Sciatic nerve (tissue), 2 donors: ENCODE data around the gene MT2A. TPM values are rescaled to one million over a fixed set of nuclear protein-coding genes. Genes with fewer than 3 reads are reported as not detected.
A peak's percentile ranks its signal among the peaks of the same experiment; 100 is the strongest.

Source experiments
- ATAC-seq: fragments of 200-7000 bp; cut with Tn5 transposase; one replicate; pipeline ENCODE4 v1.9.1; 2020; ENCODE audit warnings: mild to moderate bottlenecking, moderate library complexity
- DNase-seq: peaks from one replicate; pipeline ENCODE4 v3.0.0-alpha.2; 2020; ENCODE audit warnings: low spot score
- intact Hi-C: fragments of 100-400 bp; cut with DNase I; formaldehyde crosslinking; loops from one replicate; pipeline ENCODE4 v1.14.2; 2022
- total RNA-seq: library from RNA; stranded (reverse); fragmentation: NEBNext Ultra II Directional; extraction: Animal tissue kit (Norgen Biotek cat#: 25700); gene quantifications from one replicate; pipeline ENCODE4 v1.2.1, GENCODE V29; 2021
- donor health status: DM: no; HTN: no; CAD: no.
- donor health status: DM: no; HTN: no; CAD: no.

The MT2A gene
- total RNA-seq, 1 donor from 2014 or later: 163 TPM

DNA sequence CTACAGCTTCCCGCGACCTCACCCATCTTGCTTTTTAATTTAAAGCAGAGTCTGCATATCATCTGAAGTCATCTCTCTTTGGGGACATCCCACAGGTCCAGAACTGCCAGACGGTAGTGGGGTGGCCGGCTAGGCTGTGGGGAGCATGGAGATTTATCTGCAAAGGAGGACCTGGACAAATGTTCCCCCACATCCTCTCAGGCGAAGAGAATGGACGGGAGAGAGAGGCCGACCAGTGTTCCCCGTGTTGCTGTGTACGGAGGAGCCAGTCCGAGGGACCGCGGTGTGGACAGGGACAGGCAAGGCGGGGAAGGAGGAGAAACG is 23.4 kb downstream of the MT2A start:
- intact Hi-C loops: no loop called here
- ATAC-seq (no peak), DNase-seq (no peak)

DNA sequence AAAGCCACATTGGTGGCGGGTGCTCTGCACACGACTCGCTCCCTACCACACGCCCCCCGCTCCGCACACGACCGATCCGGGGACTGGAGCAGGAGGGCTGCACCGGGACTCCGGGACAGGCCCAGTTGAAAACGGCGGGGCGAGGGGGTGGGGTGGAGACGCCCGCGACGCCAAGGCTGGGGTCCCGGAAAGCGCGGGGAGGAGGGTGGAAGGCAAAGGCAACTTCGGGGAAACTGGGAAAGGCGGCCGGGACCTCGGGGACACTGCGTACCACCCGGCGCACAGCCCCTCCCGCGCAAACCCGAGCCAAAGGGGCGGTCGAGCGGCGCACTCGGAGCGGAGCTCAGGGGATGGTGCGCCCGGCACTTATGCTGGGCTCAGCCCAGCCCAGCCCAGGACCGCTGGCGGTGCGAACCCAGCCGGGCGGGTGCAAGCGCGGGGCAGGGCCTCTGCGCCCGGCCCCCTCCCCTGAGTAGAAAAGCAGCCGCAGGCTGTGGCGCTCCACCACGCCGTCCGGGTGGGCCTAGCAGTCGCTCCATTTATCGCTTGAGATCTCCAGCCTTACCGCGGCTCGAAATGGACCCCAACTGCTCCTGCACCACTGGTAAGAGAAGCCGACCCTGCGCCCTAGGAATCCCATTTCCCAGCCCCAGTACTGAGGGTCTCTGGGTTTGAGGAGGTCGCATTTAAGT is 23.9 kb downstream of the MT2A start, which contains the start of gene MT1M:
TSS of gene MT1M (plus strand) at position 504 of the 692 bp plus-strand sequence. CDS start at position 577, 73 bp downstream.
- peak; percentile 82 for ATAC-seq
- intact Hi-C loops: no loop called here
- peak; percentile 66 for DNase-seq

DNA sequence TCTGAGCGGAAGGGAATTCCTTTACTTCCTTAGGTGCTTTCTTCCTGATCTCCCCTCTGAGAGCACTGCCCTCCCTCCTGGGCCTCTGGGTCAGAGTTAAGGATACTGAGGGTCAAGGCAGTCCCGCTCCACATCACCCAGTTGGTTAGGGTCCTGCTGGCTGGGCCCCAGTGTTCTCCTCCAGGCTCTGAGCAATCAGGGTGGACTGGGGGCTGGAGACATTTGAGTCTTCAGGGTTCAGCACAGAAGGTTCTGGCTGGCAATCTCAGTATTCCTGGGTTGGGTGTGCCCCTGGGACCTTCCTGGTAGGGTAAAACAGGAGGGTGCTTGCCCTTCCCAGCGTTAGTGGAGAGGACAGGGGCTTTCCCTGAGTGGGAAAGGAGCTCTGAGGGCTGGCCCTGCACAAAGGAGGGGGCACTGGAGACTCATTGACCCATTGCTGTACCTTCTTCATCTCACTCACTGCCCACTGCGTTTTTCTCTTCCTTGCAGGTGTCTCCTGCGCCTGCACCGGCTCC is 24.5 kb downstream of the MT2A start:
- peak; percentile 5 for ATAC-seq
- peak; percentile 51 for DNase-seq
- intact Hi-C loops: no loop called here

DNA sequence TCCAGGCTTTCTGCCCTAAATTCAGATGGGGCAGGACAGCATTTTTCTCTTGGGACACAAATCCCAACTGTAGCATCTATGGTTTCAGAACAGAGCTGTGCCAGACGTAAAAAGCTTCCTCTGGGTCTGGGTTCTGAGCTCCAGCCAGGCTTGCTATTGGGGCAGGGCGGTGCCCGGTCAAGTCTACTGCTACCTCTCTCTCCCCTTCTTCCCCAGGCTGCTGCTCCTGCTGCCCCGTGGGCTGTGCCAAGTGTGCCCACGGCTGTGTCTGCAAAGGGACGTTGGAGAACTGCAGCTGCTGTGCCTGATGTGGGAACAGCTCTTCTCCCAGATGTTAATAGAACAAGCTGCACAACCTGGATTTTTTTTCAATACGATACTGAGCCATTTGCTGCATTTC is 25.2 kb downstream of the MT2A start:
- intact Hi-C loops: no loop called here
- DNase-seq: peak; percentile 44

DNA sequence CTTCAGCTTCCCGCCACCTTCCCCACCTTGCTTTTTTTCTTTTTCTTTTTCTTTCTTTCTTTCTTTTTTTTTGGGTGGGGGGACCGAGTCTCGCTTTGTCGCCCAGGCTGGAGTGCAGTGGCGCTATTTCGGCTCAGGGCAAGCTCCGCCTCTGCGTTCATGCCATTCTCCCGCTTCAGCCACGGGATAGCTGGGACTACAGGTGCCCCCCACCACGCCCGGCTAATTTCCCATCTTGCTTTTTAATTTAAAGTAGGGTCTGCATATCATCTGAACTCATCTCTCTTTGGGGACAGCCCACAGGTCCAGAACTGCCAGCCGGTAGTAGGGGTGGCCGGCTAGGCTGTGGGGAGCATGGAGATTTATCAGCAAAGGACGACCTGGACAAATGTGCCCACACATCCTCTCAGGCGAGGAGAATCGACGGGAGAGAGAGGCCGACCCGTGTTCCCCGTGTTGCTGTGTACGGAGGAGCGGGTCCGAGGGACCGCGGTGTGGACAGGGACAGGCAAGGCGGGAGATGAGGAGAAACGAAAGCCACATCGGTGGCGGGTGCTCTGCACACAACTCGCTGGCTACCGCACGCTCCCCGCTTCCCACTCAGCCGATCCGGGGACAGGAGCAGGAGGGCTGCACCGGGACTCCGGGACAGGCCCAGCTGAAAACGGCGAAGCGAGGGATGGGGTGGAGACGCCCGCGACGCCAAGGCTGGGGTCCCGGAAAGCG is 26.5 kb downstream of the MT2A start:
- intact Hi-C loops: no loop called here
- DNase-seq: peak; percentile 53
- no peak for ATAC-seq

More for the DNA sequence above, 25.2 kb downstream of the MT2A start:
- no peak for ATAC-seq

DNA sequence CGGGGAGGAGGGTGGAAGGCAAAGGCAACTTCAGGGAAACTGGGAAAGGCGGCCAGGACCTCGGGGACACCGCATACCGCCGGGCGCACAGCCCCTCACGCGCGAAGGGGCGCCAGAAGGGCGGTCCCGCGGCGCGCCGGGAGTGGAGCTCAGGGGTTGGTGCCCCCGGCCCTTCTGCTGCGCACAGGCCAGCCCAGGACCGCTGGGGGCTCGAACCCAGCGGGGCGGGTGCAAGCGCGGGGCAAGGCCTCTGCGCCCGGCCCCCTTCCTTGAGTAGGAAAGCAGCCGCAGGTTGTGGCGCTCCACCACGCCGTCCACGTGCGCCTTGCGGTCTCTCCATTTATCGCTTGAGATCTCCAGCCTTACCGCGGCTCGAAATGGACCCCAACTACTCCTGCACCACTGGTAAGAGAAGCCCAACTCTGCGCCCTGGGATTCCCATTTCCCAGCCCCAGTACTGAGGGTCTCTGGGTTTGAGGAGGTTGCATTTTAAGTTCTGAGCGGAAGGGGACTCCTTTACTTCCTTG is 27.1 kb downstream of the MT2A start:
- DNase-seq (no peak), ATAC-seq (no peak)
- intact Hi-C loops: no loop called here

DNA sequence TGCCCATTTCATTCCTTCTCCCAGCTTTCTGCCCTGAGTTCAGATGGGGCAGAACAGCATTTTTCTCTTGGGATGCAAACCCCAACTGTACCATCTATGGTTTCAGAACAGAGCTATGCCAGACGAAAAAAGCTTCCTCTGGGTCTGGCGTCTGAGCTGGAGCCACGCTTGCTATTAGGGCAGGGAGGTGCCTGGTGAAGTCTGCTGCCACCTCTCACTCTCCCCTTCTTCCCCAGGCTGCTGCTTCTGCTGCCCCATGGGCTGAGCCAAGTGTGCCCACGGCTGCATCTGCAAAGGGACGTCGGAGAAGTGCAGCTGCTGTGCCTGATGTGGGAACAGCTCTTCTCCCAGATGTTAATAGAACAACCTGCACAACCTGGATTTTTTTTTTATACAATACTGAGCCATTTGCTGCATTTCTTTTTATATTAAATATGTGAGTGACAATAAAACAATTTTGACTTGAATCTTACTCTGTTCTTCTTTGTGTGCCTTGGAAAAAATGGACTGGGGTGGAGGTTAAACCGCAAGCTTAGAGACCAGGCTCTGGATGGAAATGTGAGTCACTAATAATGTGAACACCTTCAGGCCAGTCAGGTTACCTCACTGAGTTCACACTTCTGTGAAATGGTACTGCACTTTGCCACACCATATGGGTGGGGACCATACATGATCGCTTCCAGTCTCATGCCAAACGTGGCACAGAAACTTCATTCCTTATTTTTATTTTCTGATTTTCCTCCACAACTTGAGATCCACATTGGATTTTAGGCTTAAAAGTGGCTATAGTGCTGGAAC is 28.4 kb downstream of the MT2A start:
- no peak for ATAC-seq
- intact Hi-C loops: no loop called here
- DNase-seq: peak; percentile 27

DNA sequence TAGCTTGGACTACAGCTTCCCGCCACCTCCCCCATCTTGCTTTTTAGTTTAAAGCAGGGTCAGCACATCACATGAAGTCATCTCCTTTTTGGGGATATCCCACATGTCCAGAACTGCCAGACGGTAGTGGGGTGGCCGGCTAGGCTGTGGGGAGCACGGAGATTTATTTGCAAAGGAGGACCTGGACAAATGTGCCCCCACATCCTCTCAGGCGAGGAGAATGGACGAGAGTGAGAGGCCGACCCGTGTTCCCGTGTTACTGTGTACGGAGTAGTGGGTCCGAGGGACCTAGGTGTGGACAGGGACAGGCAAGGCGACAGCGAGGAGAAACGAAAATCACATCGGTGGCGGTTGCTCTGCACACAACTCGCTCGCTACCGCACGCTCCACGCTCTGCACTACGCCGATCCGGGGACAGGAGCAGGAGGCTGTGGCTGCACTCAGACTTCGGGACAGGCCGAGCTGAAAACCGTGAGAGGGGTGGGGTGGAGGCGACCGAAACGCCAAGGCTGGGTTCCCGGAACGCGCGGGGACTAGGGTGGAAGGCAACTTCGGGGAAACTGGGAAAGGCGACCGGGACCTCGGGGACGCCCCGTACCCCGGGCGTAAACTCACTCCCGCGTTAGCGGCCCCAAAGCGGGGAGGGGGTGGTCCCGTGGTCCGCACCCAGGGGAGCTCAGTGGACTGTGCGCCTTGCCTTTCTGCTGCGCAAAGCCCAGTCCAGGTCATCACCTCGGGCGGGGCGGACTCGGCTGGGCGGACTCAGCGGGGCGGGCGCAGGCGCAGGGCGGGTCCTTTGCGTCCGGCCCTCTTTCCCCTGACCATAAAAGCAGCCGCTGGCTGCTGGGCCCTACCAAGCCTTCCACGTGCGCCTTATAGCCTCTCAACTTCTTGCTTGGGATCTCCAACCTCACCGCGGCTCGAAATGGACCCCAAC is 29.7 kb downstream of the MT2A start, which contains the start of gene MT1A:
TSS of gene MT1A (plus strand) at position 853 of the 937 bp plus-strand sequence. CDS start at position 926, 73 bp downstream.
- ATAC-seq (peak; percentile 88), DNase-seq (peak; percentile 87)
- intact Hi-C loops: no loop called here

DNA sequence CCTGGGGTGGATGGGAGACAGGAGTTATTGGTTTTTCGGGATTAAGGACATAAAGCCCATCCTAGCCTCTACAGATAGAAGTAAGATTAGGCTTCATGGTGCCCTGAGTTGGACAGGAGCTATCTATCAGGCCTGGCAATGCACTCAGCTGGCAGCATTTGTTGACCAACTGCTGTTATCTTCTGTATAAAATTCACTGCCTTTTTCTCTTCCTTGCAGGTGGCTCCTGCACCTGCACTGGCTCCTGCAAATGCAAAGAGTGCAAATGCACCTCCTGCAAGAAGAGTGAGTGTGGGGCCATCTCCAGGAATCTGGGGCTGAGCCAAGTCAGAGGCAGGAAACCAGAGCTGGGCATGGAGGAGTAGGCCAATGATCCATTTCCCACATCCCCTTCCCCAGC is 30.7 kb downstream of the MT2A start:
- ATAC-seq (no peak), DNase-seq (peak; percentile 45)
- intact Hi-C loops: no loop called here

DNA sequence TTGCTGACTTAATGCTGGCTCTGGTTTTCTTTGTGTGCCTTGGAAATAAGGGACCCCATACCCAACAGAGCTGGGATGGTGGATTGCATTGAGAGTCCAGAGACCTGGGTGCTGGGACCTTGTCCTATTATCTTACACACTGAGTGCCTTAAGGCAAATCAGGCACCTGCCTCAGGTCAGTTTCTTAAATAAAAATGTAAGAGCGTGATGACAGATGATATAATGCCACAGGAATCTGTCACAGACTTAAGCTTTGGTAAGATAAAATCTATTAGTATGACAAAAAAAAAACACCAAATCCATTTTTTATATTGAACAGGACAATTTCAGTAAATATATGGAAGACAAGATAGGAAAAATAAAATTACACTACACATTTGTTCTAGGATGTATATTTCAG is 31.7 kb downstream of the MT2A start:
- ATAC-seq: no peak
- intact Hi-C loops: no loop called here
- DNase-seq: no peak

DNA sequence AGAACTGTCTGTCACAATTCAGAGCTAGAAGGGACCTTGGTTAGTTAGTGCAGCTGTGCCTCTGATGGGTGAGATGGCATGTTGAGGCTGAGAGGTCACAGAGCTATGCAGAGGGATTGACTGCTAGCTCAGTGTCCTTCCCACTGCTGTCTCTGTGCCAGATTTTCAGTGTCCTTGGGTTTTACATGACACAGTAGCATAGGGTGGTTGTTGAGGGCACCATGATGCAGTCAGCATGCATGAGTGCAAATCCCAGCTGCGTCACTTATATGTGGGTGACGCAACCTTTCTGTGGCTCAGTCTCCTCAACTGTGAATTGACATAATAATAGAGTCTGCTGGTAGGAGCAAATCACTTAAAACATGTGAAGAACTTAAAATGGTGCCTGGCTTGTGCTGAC is 32.8 kb downstream of the MT2A start:
- no peak for ATAC-seq

DNA sequence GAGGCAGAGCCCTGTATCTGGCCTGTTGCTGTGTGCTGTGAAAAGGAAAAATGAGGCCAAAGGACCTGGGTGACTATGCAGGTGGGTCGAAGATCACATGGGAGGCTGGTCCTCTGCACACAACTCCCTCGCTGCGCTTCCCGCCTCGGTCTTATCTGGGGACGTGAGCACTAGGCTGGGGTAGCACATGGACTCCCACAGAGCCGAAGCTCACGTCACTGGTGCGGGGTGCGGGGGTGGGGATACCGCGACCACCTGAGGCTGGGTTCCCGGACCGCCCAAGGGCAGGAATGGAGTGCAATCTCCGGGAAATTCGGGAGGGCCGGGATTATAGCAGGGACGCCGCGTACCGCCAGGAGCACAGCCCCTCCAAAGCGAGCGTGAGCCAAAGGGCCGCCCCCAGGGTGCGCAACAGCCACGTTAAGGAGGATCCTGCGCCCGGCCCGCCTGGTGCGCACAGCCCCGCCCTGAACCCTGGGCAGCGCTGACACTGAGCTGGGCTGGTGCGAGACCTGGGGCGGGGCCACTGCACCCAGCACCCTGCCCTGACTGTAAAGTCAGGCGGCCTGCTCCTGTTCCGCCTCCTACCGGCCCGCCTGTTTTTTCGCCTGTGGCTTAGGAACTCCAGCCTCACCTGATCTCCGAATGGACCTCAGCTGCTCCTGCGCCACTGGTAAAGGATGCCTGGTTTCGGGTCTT is 34.8 kb downstream of the MT2A start:
- intact Hi-C loops: no loop called here
- DNase-seq (peak; percentile 75), ATAC-seq (peak; percentile 90)

More for the DNA sequence above, 32.8 kb downstream of the MT2A start:
- intact Hi-C loops: no loop called here
- DNase-seq: no peak

DNA sequence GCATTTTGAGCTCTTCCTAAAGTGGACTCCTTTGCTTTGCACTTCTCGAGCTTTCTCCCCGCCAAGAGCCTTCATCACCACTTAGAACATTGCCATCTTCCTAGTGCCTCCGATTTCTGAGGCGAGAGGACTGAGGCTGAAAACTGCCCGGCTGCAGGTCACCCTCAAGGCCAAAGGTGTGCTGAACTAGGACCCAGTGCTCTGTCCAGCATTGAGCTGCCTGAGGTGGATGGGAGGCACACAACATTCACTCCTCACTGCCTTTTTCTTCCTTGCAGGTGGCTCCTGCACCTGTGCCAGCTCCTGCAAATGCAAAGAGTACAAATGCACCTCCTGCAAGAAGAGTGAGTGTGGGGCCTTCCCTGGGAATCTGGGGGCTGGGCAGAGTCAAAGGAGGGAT is 35.4 kb downstream of the MT2A start:
- ATAC-seq: no peak
- DNase-seq: no peak
- intact Hi-C loops: no loop called here

DNA sequence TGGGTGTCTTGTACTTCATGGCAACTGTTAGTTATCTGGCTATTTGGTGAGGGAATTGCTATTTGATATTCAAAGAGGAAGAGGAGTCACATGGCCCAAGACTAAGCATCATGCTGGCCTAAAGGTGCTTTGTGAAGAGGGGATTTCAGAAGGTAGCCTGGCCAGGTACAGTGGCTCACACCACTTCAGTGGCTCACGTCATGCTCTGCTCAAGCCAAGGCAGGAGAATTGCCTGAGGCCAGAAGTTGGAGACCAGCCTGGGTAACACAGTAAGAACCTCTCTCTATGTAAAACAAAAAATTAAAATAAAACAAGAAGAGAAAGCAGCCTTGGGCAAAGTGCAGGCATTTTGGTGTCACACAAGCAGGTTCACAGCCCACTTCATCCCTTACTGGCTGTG is 36.9 kb downstream of the MT2A start:
- ATAC-seq (no peak), DNase-seq (no peak)
- intact Hi-C loops: no loop called here

DNA sequence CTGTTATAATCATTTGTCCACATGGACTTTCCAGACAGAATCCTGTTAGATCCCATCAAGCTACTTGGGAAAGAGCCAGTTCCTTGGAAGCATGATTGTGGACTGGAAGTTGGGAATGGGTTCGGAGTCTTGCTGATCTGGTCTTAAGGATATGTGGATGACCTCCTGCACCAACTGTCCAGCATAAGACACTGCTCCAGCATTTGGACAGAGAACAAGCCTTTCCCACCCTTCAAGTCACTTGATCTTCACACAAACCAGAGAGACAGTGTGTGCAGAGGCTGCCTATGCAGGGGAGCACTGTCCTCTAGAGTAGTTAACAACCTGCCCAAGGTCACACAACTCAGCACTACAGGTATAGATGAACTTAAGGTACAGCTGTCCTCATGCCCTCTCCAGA is 37.5 kb downstream of the MT2A start:
- intact Hi-C loops: no loop called here

DNA sequence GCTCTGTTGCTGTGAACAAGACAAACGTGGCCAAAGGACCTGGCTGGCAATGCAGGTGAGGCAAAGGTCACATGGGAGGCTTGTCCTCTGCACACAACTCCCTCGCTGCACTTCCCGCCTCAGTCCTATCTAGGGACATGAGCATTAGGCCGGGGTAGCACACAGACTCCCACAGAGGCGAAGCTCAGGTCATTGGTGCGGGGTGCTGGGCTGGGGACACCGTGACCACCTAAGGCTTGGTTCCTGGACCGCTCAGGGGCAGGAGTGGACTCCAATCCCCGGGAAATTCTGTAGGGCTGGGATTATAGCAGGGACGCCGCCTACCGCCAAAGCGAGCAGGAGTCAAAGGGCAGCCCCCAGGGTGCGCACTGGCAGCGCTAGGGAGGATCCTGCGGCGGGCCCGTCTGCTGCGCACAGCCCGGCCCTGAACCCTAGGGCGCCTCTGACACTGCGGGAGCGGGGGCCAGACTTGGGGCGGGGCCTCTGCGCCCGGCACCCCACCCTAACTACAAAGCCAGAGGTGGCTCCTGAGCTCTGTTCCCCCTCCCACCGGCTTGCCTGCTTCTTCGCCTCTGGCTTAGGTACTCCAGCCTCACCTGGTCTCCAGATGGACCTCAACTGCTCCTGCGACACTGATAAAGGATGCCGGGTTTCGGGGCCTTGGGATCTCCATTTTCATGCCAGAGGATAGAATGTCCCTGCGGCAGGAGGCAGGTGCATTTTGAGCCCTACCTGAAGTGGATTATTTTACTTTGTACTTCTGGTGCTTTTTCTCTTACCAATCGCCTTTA is 39.5 kb downstream of the MT2A start:
- intact Hi-C loops: no loop called here
- no peak for DNase-seq

More for the DNA sequence above, 37.5 kb downstream of the MT2A start:
- DNase-seq (no peak), ATAC-seq (no peak)

DNA sequence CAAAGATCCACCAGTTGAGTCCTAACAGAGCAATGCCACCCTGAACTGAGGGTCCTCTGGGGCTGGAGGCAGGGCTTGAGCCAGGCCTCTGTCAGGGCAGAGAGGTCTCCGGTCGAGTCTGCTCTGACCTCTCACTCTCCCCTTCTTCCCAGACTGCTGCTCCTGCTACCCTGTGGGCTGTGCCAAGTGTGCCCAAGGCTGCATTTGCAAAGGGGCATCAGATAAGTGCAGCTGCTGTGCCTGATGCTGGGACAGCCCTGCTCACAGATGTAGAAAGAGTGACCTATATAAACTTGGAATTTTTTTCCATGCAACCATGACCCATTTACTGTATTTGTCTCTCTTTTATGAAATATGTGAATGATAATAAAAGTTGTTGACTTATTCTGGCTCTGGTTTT is 40.9 kb downstream of the MT2A start:
- ATAC-seq: no peak
- intact Hi-C loops: no loop called here
- no peak for DNase-seq

More for the DNA sequence above, 39.5 kb downstream of the MT2A start:
- no peak for ATAC-seq
